HEK293 (cell line): Measurements from ENCODE around the gene ANGPTL5.

Experiments
- BCL11A ChIP-seq: fragments of 450-650 bp; formaldehyde crosslinking; IDR thresholded peaks from 2 replicates; pipeline ENCODE4 v1.5.1; 2016; ENCODE audit warnings: low read depth, missing biosample characterization, missing genetic modification characterization
- GFI1B ChIP-seq: fragments of 450-650 bp; formaldehyde crosslinking; IDR thresholded peaks from 2 replicates; pipeline ENCODE4 v1.5.1; 2016; ENCODE audit warnings: missing biosample characterization, missing genetic modification characterization
- GLIS1 ChIP-seq: fragments of 450-650 bp; formaldehyde crosslinking; IDR thresholded peaks from 2 replicates; pipeline ENCODE4 v1.5.1; 2016; ENCODE audit warnings: missing biosample characterization, missing genetic modification characterization
- TCF7L2 ChIP-seq: IDR thresholded peaks from 2 replicates; pipeline ENCODE4 v1.6.1; 2011; ENCODE audit warnings: low read depth, mild to moderate bottlenecking, inconsistent platforms, low read length, moderate library complexity, borderline replicate concordance
- ZNF24 ChIP-seq: fragments of 450-650 bp; formaldehyde crosslinking; IDR thresholded peaks from 2 replicates; pipeline ENCODE4 v1.5.1; 2016; ENCODE audit warnings: missing biosample characterization, missing genetic modification characterization
- ZNF76 ChIP-seq: fragments of 450-650 bp; formaldehyde crosslinking; IDR thresholded peaks from 2 replicates; pipeline ENCODE4; 2016; ENCODE audit warnings: low read depth, missing biosample characterization, missing genetic modification characterization, borderline replicate concordance
- TF ChIP-seq, protein P1 (sequence below): fragments of 450-650 bp; formaldehyde crosslinking; IDR thresholded peaks from 2 replicates; pipeline ENCODE4 v1.5.1; 2016; ENCODE audit warnings: missing biosample characterization, missing genetic modification characterization
- TF ChIP-seq, protein P2 (sequence below): fragments of 450-650 bp; formaldehyde crosslinking; optimal IDR thresholded peaks from 2 replicates; pipeline ENCODE3; 2016; ENCODE audit warnings: missing biosample characterization, mild to moderate bottlenecking, missing genetic modification characterization
- TF ChIP-seq, protein P3 (sequence below): fragments of 450-650 bp; formaldehyde crosslinking; IDR thresholded peaks from 2 replicates; pipeline ENCODE4 v1.5.1; 2016; ENCODE audit warnings: missing biosample characterization, missing genetic modification characterization
- TF ChIP-seq, protein P4 (sequence below): fragments of 450-650 bp; formaldehyde crosslinking; IDR thresholded peaks from 2 replicates; pipeline ENCODE4 v1.5.1; 2016; ENCODE audit warnings: missing biosample characterization, missing genetic modification characterization
- TF ChIP-seq, protein P5 (sequence below): sonication (generic); formaldehyde crosslinking; IDR thresholded peaks from 2 replicates; pipeline ENCODE4 v1.8.1; 2022; ENCODE audit warnings: mild to moderate bottlenecking, moderate library complexity, missing genetic modification reagents

DNA sequence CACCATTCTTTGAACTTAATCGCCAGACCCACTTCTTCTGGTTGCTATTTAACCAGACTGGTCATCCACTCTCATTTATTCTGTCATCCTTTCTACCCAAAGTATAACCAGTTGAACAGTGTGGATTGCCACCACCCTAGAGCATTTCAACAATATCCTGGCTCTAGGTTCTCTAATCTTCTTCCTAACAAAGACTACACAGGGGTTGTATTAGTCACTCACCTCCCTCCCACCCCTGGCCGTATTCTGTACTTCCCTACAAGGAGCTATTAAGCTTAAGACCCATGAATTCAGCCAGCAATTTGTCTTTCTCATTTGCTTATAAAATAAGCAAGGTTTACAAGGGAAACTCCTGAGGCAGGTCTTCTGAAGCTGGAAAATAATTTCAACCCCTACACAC is 48.4 kb downstream of the ANGPTL5 start:
- TF ChIP-seq, protein P1, sequence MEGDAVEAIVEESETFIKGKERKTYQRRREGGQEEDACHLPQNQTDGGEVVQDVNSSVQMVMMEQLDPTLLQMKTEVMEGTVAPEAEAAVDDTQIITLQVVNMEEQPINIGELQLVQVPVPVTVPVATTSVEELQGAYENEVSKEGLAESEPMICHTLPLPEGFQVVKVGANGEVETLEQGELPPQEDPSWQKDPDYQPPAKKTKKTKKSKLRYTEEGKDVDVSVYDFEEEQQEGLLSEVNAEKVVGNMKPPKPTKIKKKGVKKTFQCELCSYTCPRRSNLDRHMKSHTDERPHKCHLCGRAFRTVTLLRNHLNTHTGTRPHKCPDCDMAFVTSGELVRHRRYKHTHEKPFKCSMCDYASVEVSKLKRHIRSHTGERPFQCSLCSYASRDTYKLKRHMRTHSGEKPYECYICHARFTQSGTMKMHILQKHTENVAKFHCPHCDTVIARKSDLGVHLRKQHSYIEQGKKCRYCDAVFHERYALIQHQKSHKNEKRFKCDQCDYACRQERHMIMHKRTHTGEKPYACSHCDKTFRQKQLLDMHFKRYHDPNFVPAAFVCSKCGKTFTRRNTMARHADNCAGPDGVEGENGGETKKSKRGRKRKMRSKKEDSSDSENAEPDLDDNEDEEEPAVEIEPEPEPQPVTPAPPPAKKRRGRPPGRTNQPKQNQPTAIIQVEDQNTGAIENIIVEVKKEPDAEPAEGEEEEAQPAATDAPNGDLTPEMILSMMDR (tag by site-specific recombination) = no peak
- TF ChIP-seq, protein P2, sequence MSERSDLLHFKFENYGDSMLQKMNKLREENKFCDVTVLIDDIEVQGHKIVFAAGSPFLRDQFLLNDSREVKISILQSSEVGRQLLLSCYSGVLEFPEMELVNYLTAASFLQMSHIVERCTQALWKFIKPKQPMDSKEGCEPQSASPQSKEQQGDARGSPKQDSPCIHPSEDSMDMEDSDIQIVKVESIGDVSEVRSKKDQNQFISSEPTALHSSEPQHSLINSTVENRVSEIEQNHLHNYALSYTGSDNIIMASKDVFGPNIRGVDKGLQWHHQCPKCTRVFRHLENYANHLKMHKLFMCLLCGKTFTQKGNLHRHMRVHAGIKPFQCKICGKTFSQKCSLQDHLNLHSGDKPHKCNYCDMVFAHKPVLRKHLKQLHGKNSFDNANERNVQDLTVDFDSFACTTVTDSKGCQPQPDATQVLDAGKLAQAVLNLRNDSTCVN (tag by site-specific recombination) = no peak
- TF ChIP-seq GFI1B (tag by site-specific recombination) = no peak
- TF ChIP-seq TCF7L2 = no peak
- no peak for TF ChIP-seq ZNF24 (tag by site-specific recombination)
- TF ChIP-seq, protein P3, sequence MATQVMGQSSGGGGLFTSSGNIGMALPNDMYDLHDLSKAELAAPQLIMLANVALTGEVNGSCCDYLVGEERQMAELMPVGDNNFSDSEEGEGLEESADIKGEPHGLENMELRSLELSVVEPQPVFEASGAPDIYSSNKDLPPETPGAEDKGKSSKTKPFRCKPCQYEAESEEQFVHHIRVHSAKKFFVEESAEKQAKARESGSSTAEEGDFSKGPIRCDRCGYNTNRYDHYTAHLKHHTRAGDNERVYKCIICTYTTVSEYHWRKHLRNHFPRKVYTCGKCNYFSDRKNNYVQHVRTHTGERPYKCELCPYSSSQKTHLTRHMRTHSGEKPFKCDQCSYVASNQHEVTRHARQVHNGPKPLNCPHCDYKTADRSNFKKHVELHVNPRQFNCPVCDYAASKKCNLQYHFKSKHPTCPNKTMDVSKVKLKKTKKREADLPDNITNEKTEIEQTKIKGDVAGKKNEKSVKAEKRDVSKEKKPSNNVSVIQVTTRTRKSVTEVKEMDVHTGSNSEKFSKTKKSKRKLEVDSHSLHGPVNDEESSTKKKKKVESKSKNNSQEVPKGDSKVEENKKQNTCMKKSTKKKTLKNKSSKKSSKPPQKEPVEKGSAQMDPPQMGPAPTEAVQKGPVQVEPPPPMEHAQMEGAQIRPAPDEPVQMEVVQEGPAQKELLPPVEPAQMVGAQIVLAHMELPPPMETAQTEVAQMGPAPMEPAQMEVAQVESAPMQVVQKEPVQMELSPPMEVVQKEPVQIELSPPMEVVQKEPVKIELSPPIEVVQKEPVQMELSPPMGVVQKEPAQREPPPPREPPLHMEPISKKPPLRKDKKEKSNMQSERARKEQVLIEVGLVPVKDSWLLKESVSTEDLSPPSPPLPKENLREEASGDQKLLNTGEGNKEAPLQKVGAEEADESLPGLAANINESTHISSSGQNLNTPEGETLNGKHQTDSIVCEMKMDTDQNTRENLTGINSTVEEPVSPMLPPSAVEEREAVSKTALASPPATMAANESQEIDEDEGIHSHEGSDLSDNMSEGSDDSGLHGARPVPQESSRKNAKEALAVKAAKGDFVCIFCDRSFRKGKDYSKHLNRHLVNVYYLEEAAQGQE = no peak
- TF ChIP-seq BCL11A (tag by site-specific recombination) = no peak
- TF ChIP-seq ZNF76 = no peak
- TF ChIP-seq, protein P4, sequence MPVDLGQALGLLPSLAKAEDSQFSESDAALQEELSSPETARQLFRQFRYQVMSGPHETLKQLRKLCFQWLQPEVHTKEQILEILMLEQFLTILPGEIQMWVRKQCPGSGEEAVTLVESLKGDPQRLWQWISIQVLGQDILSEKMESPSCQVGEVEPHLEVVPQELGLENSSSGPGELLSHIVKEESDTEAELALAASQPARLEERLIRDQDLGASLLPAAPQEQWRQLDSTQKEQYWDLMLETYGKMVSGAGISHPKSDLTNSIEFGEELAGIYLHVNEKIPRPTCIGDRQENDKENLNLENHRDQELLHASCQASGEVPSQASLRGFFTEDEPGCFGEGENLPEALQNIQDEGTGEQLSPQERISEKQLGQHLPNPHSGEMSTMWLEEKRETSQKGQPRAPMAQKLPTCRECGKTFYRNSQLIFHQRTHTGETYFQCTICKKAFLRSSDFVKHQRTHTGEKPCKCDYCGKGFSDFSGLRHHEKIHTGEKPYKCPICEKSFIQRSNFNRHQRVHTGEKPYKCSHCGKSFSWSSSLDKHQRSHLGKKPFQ (tag by site-specific recombination) = no peak
- no peak for TF ChIP-seq GLIS1
- TF ChIP-seq, protein P5, sequence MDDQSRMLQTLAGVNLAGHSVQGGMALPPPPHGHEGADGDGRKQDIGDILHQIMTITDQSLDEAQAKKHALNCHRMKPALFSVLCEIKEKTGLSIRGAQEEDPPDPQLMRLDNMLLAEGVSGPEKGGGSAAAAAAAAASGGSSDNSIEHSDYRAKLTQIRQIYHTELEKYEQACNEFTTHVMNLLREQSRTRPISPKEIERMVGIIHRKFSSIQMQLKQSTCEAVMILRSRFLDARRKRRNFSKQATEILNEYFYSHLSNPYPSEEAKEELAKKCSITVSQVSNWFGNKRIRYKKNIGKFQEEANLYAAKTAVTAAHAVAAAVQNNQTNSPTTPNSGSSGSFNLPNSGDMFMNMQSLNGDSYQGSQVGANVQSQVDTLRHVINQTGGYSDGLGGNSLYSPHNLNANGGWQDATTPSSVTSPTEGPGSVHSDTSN (CRISPR knock-in tag) = no peak
